Stomach (tissue), 9 donors: ENCODE measurements around the gene NTS. TPM values are rescaled to one million over a fixed set of nuclear protein-coding genes. Genes with fewer than 3 reads are reported as not detected.

Source experiments
- DNase-seq, 2 donors: peaks; one replicate each; pipeline versions ENCODE4 v3.0.0 to v3.0.0-alpha.2; 2013 to 2019
- H3K27ac ChIP-seq, 5 donors: fragments of 200-600 bp in 4 of 5; sonication (generic) in 4 of 5; one replicate each; pipeline ENCODE4 v1.5.1; 2013 to 2019; ENCODE audit warnings: mild to moderate bottlenecking in 1 of 5, moderate library complexity in 1 of 5
- H3K27me3 ChIP-seq, 3 donors: fragments of 200-600 bp; sonication (generic); one replicate each; pipeline ENCODE4 v1.5.1; 2017 to 2019; ENCODE audit warnings: mixed run types in 1 of 3
- H3K36me3 ChIP-seq, 4 donors: fragments of 200-600 bp; sonication (generic); 1 replicate in 3 of 4; 2 replicates in 1 of 4; pipeline ENCODE4 v1.5.1; 2016 to 2019
- H3K4me1 ChIP-seq, 4 donors: fragments of 200-600 bp; sonication (generic); one replicate each; pipeline ENCODE4 v1.5.1; 2016 to 2019
- H3K4me3 ChIP-seq, 4 donors: fragments of 200-600 bp; sonication (generic) in 3 of 4; one replicate each; pipeline ENCODE4 v1.5.1; 2016 to 2019; ENCODE audit warnings: mild to moderate bottlenecking in 1 of 4
- H3K9me3 ChIP-seq, 4 donors: fragments of 200-600 bp; sonication (generic); one replicate each; pipeline ENCODE4 v1.5.1; 2016 to 2019
- CTCF ChIP-seq, 7 experiments: fragments of 450-650 bp in 4 of 7; fragments of 200-600 bp in 3 of 7; sonication (generic) in 3 of 7; IDR thresholded peaks; one replicate each; pipeline ENCODE4 v1.5.1; 2016 to 2019; ENCODE audit warnings: antibody characterized with exemption in 7 of 7, control low read depth in 2 of 7, mild to moderate bottlenecking in 1 of 7
- EP300 ChIP-seq: sonication (generic); formaldehyde crosslinking; IDR thresholded peaks from one replicate; pipeline ENCODE4 v1.6.1; 2017; ENCODE audit warnings: antibody characterized with exemption
- POLR2A ChIP-seq, 4 donors: fragments of 450-650 bp; IDR thresholded peaks; one replicate each; pipeline ENCODE4 v1.6.1; 2016; ENCODE audit warnings: antibody characterized with exemption in 4 of 4, control low read depth in 2 of 4, mild to moderate bottlenecking in 1 of 4, moderate library complexity in 1 of 4
- POLR2AphosphoS5 ChIP-seq, 3 donors: sonication (generic); formaldehyde crosslinking; IDR thresholded peaks; one replicate each; pipeline ENCODE4 v1.6.1; 2016; ENCODE audit warnings: antibody characterized with exemption in 3 of 3
- whole genome bisulfite sequencing, 5 donors: extraction: QIAGEN DNeasy Blood & Tissue Kit in 3 of 5; methylation state at CpG; one replicate each; pipeline versions ENCODE4 v1.1.5 to v1.1.7; 2013 to 2018; 5-methylcytosine and 5-hydroxymethylcytosine counted together
- intact Hi-C: fragments of 100-400 bp; cut with DNase I; formaldehyde crosslinking; loops from one replicate; pipeline ENCODE4 v1.15.1; 2023; ENCODE audit warnings: low total_unique reads
- polyA plus RNA-seq, 3 donors: library from polyadenylated mRNA; stranded (reverse); fragments of 200-250 nt; gene quantifications; one replicate each; pipeline ENCODE4 v1.2.3, GENCODE V29; 2013
- total RNA-seq, 5 donors: library from RNA; depleted of rRNA; stranded (reverse); fragments of >200 nt; gene quantifications; one replicate each; pipeline versions ENCODE4 v1.1.0 to v1.2.3, GENCODE V29; 2014 to 2016
- donor health status: healthy with polysubstance abuse.
- donor health status: Bipolar disorder and iron deficiency.
- donor health status: healthy.

NTS gene
- total and polyA plus RNA-seq, 8 donors: 0.18 to 5.5 TPM; not detected in 6

GRCh38 chr12:85843606-85844310 lies 30.3 kb upstream of the NTS start:
- WGBS, 5 donors: 84 to 91% (median 88%) methylated on average over 12 to 17 of the region's 17 CpGs
- Histone ChIP-seq H3K36me3 (no peaks in the 10 kb centered on the region), H3K4me1 (no peaks in the 10 kb centered on the region), H3K9me3 (no peaks in the 10 kb centered on the region), H3K27me3 (no peaks in the 10 kb centered on the region), H3K27ac (no peak overlapping the region), H3K4me3 (no peak overlapping the region)
- peak in 1 of 2 donors; percentile 28 for DNase-seq
- TF ChIP-seq POLR2AphosphoS5 (IDR thresholded peaks at IDR 0.05) (no peak), POLR2A (IDR thresholded peaks at IDR 0.05) (no peak), CTCF (IDR thresholded peaks at IDR 0.05) (no peak), EP300 (no peak)
- intact Hi-C loops: no loop called here

GRCh38 chr12:85849344-85849743 lies 24.8 kb upstream of the NTS start:
- 53 to 80% (median 65%) methylated on average over 3 of the region's 3 CpGs for WGBS, 5 donors
- Histone ChIP-seq H3K4me3 (no peak overlapping the region), H3K27me3 (no peaks in the 10 kb centered on the region), H3K36me3 (no peaks in the 10 kb centered on the region), H3K27ac (no peak overlapping the region), H3K9me3 (no peaks in the 10 kb centered on the region), H3K4me1 (no peaks in the 10 kb centered on the region)
- intact Hi-C loops: no loop called here
- TF ChIP-seq EP300 (no peak), CTCF (IDR thresholded peaks at IDR 0.05) (no peak), POLR2AphosphoS5 (IDR thresholded peaks at IDR 0.05) (no peak), POLR2A (IDR thresholded peaks at IDR 0.05) (no peak)
- DNase-seq: no peak

GRCh38 chr12:85855305-85855704 lies 18.8 kb upstream of the NTS start:
- Histone ChIP-seq H3K4me3 (no peak overlapping the region), H3K27me3 (no peaks in the 10 kb centered on the region), H3K4me1 (no peaks in the 10 kb centered on the region), H3K9me3 (no peaks in the 10 kb centered on the region), H3K36me3 (no peaks in the 10 kb centered on the region), H3K27ac (no peak overlapping the region)
- no peak for TF ChIP-seq POLR2A (IDR thresholded peaks at IDR 0.05)
- no peak for TF ChIP-seq POLR2AphosphoS5 (IDR thresholded peaks at IDR 0.05)
- no peak for TF ChIP-seq EP300
- no peak for TF ChIP-seq CTCF (IDR thresholded peaks at IDR 0.05)
- DNase-seq: no peak
- WGBS, 5 donors: 83 to 93% (median 91%) methylated on average over 6 of the region's 6 CpGs
- intact Hi-C loops: no loop called here

- no peak overlapping the region for H3K27ac ChIP-seq
- H3K9me3 ChIP-seq: no peaks in the 10 kb centered on the region
- intact Hi-C loops: no loop called here
- H3K36me3 ChIP-seq: no peaks in the 10 kb centered on the region
- no peaks in the 10 kb centered on the region for H3K27me3 ChIP-seq
- H3K4me3 ChIP-seq: no peak overlapping the region
- TF ChIP-seq CTCF (IDR thresholded peaks at IDR 0.05) (no peak), EP300 (no peak), POLR2AphosphoS5 (IDR thresholded peaks at IDR 0.05) (no peak), POLR2A (IDR thresholded peaks at IDR 0.05) (no peak)
- 57 to 87% (median 81%) methylated on average over 2 to 3 of the region's 3 CpGs for WGBS, 5 donors
- DNase-seq: no peak
- no peaks in the 10 kb centered on the region for H3K4me1 ChIP-seq
These were observed 17.1 kb upstream of the NTS start for GRCh38 chr12:85856966-85857365.
